HEK293 (cell line): ENCODE data around the gene KRT14.

Source experiments
- CTCF ChIA-PET: fragments of 350-600 bp; formaldehyde crosslinking; extraction: SDS; loops from one replicate; lab custom pipeline; 2021; ENCODE audit warnings: antibody characterized with exemption; lab: Yijun Ruan, JAX
- POLR2A ChIA-PET: fragments of 300-600 bp; formaldehyde crosslinking; extraction: SDS; loops from one replicate; lab custom pipeline; 2020; ENCODE audit warnings: antibody characterized with exemption, inconsistent platforms; lab: Yijun Ruan, JAX
- H3K27ac ChIP-seq: fragments of 200-500 bp; sonication (Bioruptor generic); 2 replicates; pipeline ENCODE4 v1.5.1; 2014; ENCODE audit warnings: low read depth, low read length, control low read depth, inconsistent platforms; ENCODE audit errors: extremely low read depth
- H3K36me3 ChIP-seq, 2 experiments: fragments of 200-500 bp in 1 of 2; sonication (Bioruptor generic) in 1 of 2; 1 replicate in 1 of 2; 2 replicates in 1 of 2; pipeline ENCODE4 v1.5.1; 2014 to 2017; ENCODE audit warnings: inconsistent platforms in 2 of 2, low read length in 2 of 2; ENCODE audit not compliant: control insufficient read depth in 2 of 2, insufficient read depth in 1 of 2
- H3K4me1 ChIP-seq: fragments of 200-500 bp; sonication (Bioruptor generic); 2 replicates; pipeline ENCODE4 v1.5.1; 2014; ENCODE audit warnings: mild to moderate bottlenecking, low read length, inconsistent platforms; ENCODE audit not compliant: control insufficient read depth, insufficient read depth
- H3K4me3 ChIP-seq: 2 replicates; pipeline ENCODE4 v1.5.1; 2011; ENCODE audit warnings: low read depth, mild to moderate bottlenecking, control low read depth, low read length, moderate library complexity
- H3K9me3 ChIP-seq: fragments of 200-500 bp; sonication (Bioruptor generic); 2 replicates; pipeline ENCODE4 v1.5.1; 2014; ENCODE audit warnings: low read depth, low read length, inconsistent platforms; ENCODE audit not compliant: control insufficient read depth, insufficient read depth
- ELK4 ChIP-seq: IDR thresholded peaks from 2 replicates; pipeline ENCODE4 v1.6.1; 2011; ENCODE audit warnings: mild to moderate bottlenecking, low read depth, low read length, borderline replicate concordance
- GLI4 ChIP-seq: fragments of 450-650 bp; formaldehyde crosslinking; IDR thresholded peaks from 2 replicates; pipeline ENCODE4 v1.5.1; 2016; ENCODE audit warnings: missing biosample characterization, missing genetic modification characterization
- HOXC10 ChIP-seq: sonication (generic); formaldehyde crosslinking; IDR thresholded peaks from 2 replicates; pipeline ENCODE4 v1.8.1; 2023; ENCODE audit warnings: mild to moderate bottlenecking, missing genetic modification reagents
- KLF1 ChIP-seq: fragments of 450-650 bp; formaldehyde crosslinking; IDR thresholded peaks from 2 replicates; pipeline ENCODE4 v1.5.1; 2016; ENCODE audit warnings: missing biosample characterization, missing genetic modification characterization
- KLF17 ChIP-seq: fragments of 450-650 bp; formaldehyde crosslinking; IDR thresholded peaks from 2 replicates; pipeline ENCODE4 v1.5.1; 2016; ENCODE audit warnings: missing biosample characterization, missing genetic modification characterization
- KLF9 ChIP-seq: fragments of 450-650 bp; formaldehyde crosslinking; IDR thresholded peaks from 2 replicates; pipeline ENCODE4 v1.5.1; 2016; ENCODE audit warnings: missing biosample characterization, missing genetic modification characterization, low read depth
- REPIN1 ChIP-seq: fragments of 450-650 bp; formaldehyde crosslinking; IDR thresholded peaks from 2 replicates; pipeline ENCODE4 v1.5.1; 2017; ENCODE audit warnings: missing biosample characterization, missing genetic modification characterization, low read depth
- ZFHX2 ChIP-seq: fragments of 450-650 bp; formaldehyde crosslinking; conservative IDR thresholded peaks from 2 replicates; pipeline ENCODE4 v1.5.1; 2016; ENCODE audit warnings: missing biosample characterization, missing genetic modification characterization
- ZFP69B ChIP-seq: fragments of 450-650 bp; formaldehyde crosslinking; IDR thresholded peaks from 2 replicates; pipeline ENCODE4 v1.5.1; 2016; ENCODE audit warnings: missing biosample characterization, missing genetic modification characterization
- ZNF148 ChIP-seq: fragments of 450-650 bp; formaldehyde crosslinking; IDR thresholded peaks from 2 replicates; pipeline ENCODE4 v1.5.0; 2017; ENCODE audit warnings: missing biosample characterization, missing genetic modification characterization, borderline replicate concordance
- ZNF169 ChIP-seq: fragments of 450-650 bp; formaldehyde crosslinking; IDR thresholded peaks from 2 replicates; pipeline ENCODE4 v1.5.1; 2016; ENCODE audit warnings: missing biosample characterization, missing genetic modification characterization
- ZNF211 ChIP-seq: fragments of 450-650 bp; formaldehyde crosslinking; IDR thresholded peaks from 2 replicates; pipeline ENCODE4 v1.5.1; 2016; ENCODE audit warnings: low read depth, missing biosample characterization, missing genetic modification characterization
- ZNF239 ChIP-seq: fragments of 450-650 bp; formaldehyde crosslinking; IDR thresholded peaks from 2 replicates; pipeline ENCODE4 v1.5.1; 2016; ENCODE audit warnings: missing biosample characterization, missing genetic modification characterization
- ZNF341 ChIP-seq: fragments of 450-650 bp; formaldehyde crosslinking; IDR thresholded peaks from 2 replicates; pipeline ENCODE4; 2016; ENCODE audit warnings: low read depth, missing biosample characterization, missing genetic modification characterization
- ZNF391 ChIP-seq: fragments of 450-650 bp; formaldehyde crosslinking; IDR thresholded peaks from 2 replicates; pipeline ENCODE4 v1.5.1; 2016; ENCODE audit warnings: low read depth, missing biosample characterization, missing genetic modification characterization, borderline replicate concordance
- ZNF433 ChIP-seq: fragments of 450-650 bp; formaldehyde crosslinking; IDR thresholded peaks from 2 replicates; pipeline ENCODE4 v1.5.1; 2016; ENCODE audit warnings: missing biosample characterization, missing genetic modification characterization, low read depth
- ZNF521 ChIP-seq: fragments of 450-650 bp; formaldehyde crosslinking; IDR thresholded peaks from 2 replicates; pipeline ENCODE4 v1.5.1; 2017; ENCODE audit warnings: missing biosample characterization, mild to moderate bottlenecking, missing genetic modification characterization
- ZNF660 ChIP-seq: fragments of 450-650 bp; IDR thresholded peaks from 2 replicates; pipeline ENCODE4 v1.5.1; 2018; ENCODE audit warnings: missing biosample characterization, mild to moderate bottlenecking, missing genetic modification characterization
- ZNF692 ChIP-seq: fragments of 450-650 bp; formaldehyde crosslinking; IDR thresholded peaks from 2 replicates; pipeline ENCODE4 v1.5.1; 2016; ENCODE audit warnings: missing biosample characterization, missing genetic modification characterization
- ZNF707 ChIP-seq: fragments of 450-650 bp; formaldehyde crosslinking; IDR thresholded peaks from 2 replicates; pipeline ENCODE4 v1.5.1; 2016; ENCODE audit warnings: missing biosample characterization, missing genetic modification characterization
- ZNF830 ChIP-seq: fragments of 450-650 bp; IDR thresholded peaks from 2 replicates; pipeline ENCODE4 v1.5.0; 2018; ENCODE audit warnings: missing biosample characterization, missing genetic modification characterization, low read depth, mild to moderate bottlenecking, moderate library complexity
- ZNF837 ChIP-seq: fragments of 450-650 bp; formaldehyde crosslinking; IDR thresholded peaks from 2 replicates; pipeline ENCODE4 v1.5.1; 2016; ENCODE audit warnings: missing biosample characterization, missing genetic modification characterization
- ZSCAN5A ChIP-seq: fragments of 450-650 bp; formaldehyde crosslinking; IDR thresholded peaks from 2 replicates; pipeline ENCODE4 v1.5.1; 2016; ENCODE audit warnings: missing biosample characterization, missing genetic modification characterization

KRT14 gene

GRCh38 chr17:41594363-41594915 lies 7.7 kb upstream of the KRT14 start (continued):
- TF ChIP-seq ZNF148 (tag by site-specific recombination) = 0 out of 2 replicates have a peak, but pooled peaks have one; percentile 40
- no peak for TF ChIP-seq ZNF169
- no peak for TF ChIP-seq ZNF433 (tag by site-specific recombination)
- no peak for TF ChIP-seq ZSCAN5A (tag by site-specific recombination)
- no peak for TF ChIP-seq ZNF707 (tag by site-specific recombination)
- TF ChIP-seq ZNF239 (tag by site-specific recombination) = no peak

- Histone ChIP-seq H3K27ac (no peak overlapping the region), H3K36me3 (no peaks in the 10 kb centered on the region)
- CTCF ChIA-PET = interaction anchor here (0.7 to 2.3 kb wide), 4 partner anchors 14 to 75 kb away, joined by 4 to 8 read pairs (median 6); no protein-coding TSS in a partner anchor
Measured at GRCh38 chr17:41593306-41593981, 6.7 kb upstream of the KRT14 start.

GRCh38 chr17:41592601-41593305 lies 6.1 kb upstream of the KRT14 start:
- TF ChIP-seq ZNF830 (tag by site-specific recombination) (no peak), ZNF211 (tag by site-specific recombination) (no peak), ELK4 (no peak), ZFP69B (tag by site-specific recombination) (no peak), KLF9 (tag by site-specific recombination) (no peak), ZNF391 (tag by site-specific recombination) (no peak), HOXC10 (no peak), ZNF239 (tag by site-specific recombination) (no peak), ZNF660 (tag by site-specific recombination) (no peak), ZNF521 (tag by site-specific recombination) (no peak), GLI4 (tag by site-specific recombination) (no peak), ZNF692 (no peak)
- Histone ChIP-seq H3K9me3 (no peaks in the 10 kb centered on the region), H3K36me3 (no peaks in the 10 kb centered on the region), H3K4me3 (no peak overlapping the region), H3K27ac (no peak overlapping the region), H3K4me1 (no peaks in the 10 kb centered on the region)
- ChIA-PET CTCF (interaction anchor here (0.7 to 2.3 kb wide), 3 partner anchors 14 to 76 kb away, joined by 4 to 8 read pairs (median 5); no protein-coding TSS in a partner anchor), POLR2A (interaction anchor here (0.9 kb wide), 1 partner anchor 96 kb away, joined by 3 read pairs; no protein-coding TSS in a partner anchor)

More at GRCh38 chr17:41593306-41593981, 6.7 kb upstream of the KRT14 start:
- TF ChIP-seq KLF1 (tag by site-specific recombination) (peak; percentile 91), REPIN1 (no peak), ZNF341 (tag by site-specific recombination) (peak; percentile 34; the same call in 1 of the 2 replicates), ZFHX2 (no peak), KLF17 (tag by site-specific recombination) (peak; percentile 26; the same call in 1 of the 2 replicates), ZNF837 (tag by site-specific recombination) (no peak)
- Histone ChIP-seq H3K9me3 (no peaks in the 10 kb centered on the region), H3K4me3 (no peak overlapping the region), H3K4me1 (no peaks in the 10 kb centered on the region)
- POLR2A ChIA-PET = interaction anchor here (0.9 kb wide), 1 partner anchor 95 kb away, joined by 3 read pairs; no protein-coding TSS in a partner anchor
